GM21737 (cell line): ENCODE measurements around the gene LTBP2.
"Not testable (repeated sequence)": the region's sequence is repeated elsewhere in the genome, so short reads cannot be mapped to it uniquely, and the experiment has no call there.

Experiments
- ATAC-seq: cut with Tn5 transposase; IDR thresholded peaks from one replicate; pipeline ENCODE4 v1.9.1; 2021; ENCODE audit warnings: mild to moderate bottlenecking, moderate library complexity; ENCODE audit not compliant: unreplicated experiment

The LTBP2 gene

DNA sequence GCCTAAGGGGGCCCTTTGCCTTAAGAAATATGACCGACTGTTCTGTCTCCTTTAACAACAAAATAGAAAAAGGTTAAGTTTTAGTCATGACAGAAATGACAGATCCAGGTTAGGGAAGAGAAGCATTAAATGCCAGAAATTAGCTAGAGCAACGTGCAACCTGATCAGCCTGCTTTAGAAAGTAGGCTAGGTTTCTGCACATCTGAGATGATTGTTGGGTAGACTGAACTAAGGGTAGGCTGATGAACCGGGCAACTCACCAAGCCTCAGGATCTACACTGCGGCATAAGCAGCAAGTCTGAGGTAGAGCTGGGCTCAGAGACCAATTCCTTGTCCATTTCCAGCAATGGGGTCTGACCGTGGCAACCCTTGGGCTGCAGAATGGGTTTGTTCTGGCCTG, 148.3 kb downstream of the LTBP2 start:
- no peak for ATAC-seq

DNA sequence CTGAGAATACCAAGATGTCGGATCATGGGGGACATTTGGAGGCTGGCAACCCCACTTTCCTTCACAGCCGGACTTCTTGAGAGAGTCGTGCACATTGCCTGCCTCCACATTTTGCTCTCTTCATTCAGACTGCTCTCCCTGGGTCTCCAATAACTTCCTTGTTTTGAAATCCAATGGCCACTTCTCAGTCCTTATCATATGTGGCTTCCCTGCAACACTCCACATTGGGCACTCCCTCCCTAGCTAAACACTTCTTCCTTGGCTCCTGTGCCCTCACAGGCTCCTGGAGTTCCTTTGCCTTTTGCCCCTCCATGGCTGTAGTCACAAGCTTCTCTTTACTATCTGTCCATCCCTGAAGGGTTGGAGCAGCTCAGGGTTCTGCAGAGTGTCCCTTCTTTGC, 149.0 kb downstream of the LTBP2 start:
- no peak for ATAC-seq

DNA sequence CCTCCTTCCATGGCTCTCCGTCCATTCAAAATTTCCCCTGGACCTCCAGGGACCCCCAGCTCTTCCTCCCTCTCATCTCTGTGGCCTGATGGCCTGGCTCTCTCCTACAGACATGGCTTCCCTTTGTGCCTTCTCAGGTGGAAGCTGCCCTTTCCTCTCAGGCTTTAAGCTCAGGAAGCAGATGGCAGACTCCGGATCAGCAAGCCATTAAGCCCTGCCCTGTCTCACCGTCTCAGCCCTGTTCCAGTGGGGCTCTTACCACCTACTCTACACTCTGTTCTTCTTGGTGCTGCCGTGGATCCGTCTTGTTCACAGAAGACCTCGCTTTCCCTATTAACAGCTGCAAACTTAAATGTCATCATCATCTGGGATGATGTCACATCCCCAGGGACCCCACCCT, 152.1 kb downstream of the LTBP2 start:
- no peak for ATAC-seq

DNA sequence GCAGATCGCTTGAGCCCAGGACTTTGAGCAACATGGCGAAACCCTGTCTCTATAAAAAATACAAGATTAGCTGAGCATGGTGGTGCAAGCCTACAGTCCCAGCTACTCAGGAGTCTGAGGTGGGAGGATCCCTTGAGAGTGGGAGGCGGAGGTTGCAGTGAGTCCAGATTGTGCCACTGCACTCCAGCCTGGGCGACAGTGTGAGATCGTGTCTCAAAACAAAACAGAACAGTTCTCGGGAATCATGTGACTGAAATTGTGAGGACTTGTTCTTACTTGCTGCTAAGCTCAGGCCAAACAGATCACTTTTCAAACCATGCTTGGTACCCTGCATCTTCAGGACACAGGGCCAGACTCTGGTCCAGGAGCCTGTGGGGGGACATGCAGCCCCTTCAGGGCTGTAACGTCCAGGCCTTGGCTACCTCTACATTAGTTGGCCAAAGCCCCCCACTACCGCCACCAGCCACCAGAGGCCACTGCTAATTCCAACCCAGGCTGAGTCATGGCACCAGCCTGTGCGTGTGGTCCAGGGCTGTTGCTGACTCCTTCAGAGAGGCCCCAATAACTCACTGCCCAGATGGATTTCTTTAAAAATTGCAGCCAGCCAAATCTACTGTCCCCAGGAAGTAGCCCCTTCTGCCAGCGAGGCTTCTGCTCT, 152.6 kb downstream of the LTBP2 start:
- no peak for ATAC-seq

DNA sequence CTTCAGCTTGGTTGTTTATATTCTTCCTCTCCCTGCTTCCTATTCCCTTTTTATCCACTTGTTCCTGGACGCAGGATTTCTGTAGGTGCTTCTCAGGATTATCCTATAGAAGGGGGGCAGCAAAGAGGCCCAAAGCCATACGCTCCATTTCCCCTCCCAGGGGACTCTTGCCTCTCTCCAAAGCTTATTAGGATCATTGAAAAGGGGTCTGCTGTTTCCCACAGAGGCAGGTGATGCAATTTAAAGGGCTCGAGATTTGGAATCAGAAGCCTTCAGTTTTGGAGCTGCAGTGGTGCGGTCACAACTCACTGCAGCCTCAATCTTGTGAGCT, 154.5 kb downstream of the LTBP2 start:
- ATAC-seq = no peak

DNA sequence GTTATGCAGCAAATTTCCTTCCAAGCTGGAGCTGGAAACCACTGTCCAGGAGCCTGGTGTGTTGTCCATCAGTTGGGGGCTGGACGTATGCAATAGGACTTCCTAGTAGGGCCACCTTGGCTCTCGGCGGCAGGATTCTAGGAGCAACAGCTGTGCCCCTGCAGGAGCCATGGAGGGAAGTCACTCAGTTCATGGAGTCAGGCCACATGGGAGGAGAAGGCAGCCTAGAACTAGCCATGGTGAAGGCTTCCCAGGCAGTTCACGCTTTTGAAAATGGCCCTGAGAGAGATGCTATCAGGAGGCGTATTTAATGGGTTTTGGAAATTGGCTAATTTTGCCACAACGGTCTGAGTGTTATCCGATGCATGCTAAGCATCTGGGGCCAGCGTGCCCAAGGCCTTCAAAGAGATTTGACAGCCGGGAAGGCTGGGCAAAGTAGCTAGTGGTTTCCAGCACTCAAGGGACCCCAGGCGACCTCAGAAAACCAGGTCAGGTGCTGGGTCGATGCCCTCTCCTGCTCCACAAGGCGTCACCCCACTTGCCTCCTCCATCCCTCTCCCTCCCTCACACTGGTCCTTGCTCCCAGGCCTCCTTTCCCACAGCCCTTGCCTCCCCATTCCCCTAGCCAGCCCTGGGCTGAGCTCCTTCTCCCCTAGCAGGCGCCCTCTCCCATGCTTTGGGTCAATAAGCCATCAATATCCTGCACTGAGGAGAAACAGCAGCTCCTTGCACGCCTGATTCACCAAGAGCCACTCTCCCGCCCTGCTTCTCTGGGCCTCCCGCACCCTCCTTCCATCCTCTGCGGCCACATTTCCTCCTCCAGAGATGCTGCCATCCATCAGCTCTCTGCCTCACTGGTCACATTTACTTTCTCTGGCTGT, 155.1 kb downstream of the LTBP2 start:
- ATAC-seq = no peak

DNA sequence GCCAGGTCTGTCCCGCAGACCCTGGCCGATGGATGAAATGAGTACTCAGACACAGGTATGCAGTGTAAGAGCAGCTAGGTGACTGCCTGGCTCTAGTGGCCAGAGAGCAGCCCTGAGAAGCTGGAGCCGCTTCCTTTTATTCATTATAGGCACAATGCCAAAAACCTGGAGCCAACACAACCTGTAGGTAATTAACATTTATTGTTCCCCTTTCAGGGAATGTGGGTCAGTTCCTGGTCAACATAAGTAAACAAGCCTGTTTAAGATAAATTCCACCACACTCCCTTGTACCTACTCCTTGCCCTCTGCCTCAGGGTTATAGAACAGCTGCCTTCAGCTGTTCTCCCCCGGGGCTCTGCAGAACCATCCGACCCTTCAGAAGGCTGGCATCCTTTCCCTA, 157.6 kb downstream of the LTBP2 start:
- ATAC-seq = not testable (repeated sequence)
